Testis (tissue), 2 donors: ENCODE measurements around the gene S1PR4.

Experiments
- CTCF ChIP-seq, 3 experiments: fragments of 450-650 bp in 2 of 3; fragments of 200-600 bp in 1 of 3; sonication (generic) in 1 of 3; IDR thresholded peaks; one replicate each; pipeline ENCODE4 v1.5.1; 2016 to 2019; ENCODE audit warnings: antibody characterized with exemption in 3 of 3, mild to moderate bottlenecking in 2 of 3, moderate library complexity in 1 of 3
- POLR2A ChIP-seq: fragments of 450-650 bp; IDR thresholded peaks from one replicate; pipeline ENCODE4 v1.6.1; 2017; ENCODE audit warnings: antibody characterized with exemption, mild to moderate bottlenecking, moderate library complexity

GRCh38 chr19:3162418-3163229, 15.9 kb upstream of the S1PR4 start:
- TF ChIP-seq CTCF (IDR thresholded peaks at IDR 0.05) (no peak), POLR2A (no peak)
